Adipose tissue (tissue), 3 donors: ENCODE data around the gene PAX3. TPM values are rescaled to one million over a fixed set of nuclear protein-coding genes. Genes with fewer than 3 reads are reported as not detected.

Experiments used
- H3K27ac ChIP-seq: one replicate; pipeline ENCODE4 v1.5.1; 2013; ENCODE audit warnings: low read depth, low read length
- WGBS, 3 donors: extraction: QIAGEN DNeasy Blood & Tissue Kit; methylation state at CpG; one replicate each; pipeline ENCODE4 v1.1.7; 2013; 5-methylcytosine and 5-hydroxymethylcytosine counted together
- polyA plus RNA-seq, 3 donors: library from polyadenylated mRNA; stranded (reverse); fragments of 200-250 nt; gene quantifications; one replicate each; pipeline ENCODE4 v1.2.3, GENCODE V29; 2013
- donor health status: healthy with polysubstance abuse.
- donor health status: Bipolar disorder and iron deficiency.
- donor health status: healthy.

Gene PAX3
- polyA plus RNA-seq, 3 donors = 0.02 TPM; not detected in 2

- WGBS, 3 donors = 40 to 58% (median 56%) methylated on average over 2 of the region's 2 CpGs
- no peak overlapping the region for H3K27ac ChIP-seq
Measured at GRCh38 chr2:222248256-222248655, 50.5 kb downstream of the PAX3 start.

GRCh38 chr2:222242532-222242931, 56.3 kb downstream of the PAX3 start:
- no peak overlapping the region for H3K27ac ChIP-seq

GRCh38 chr2:222241128-222241870, 57.5 kb downstream of the PAX3 start:
- WGBS, 3 donors = 5 to 14% (median 11%) methylated on average over 10 of the region's 10 CpGs
- H3K27ac ChIP-seq = no peak overlapping the region

- no peak overlapping the region for H3K27ac ChIP-seq
- 11 to 13% (median 12%) methylated on average over 5 of the region's 5 CpGs for WGBS, 3 donors
Measured at GRCh38 chr2:222240676-222241049, 58.1 kb downstream of the PAX3 start.

- 3 to 5% (median 5%) methylated on average over 15 of the region's 15 CpGs for WGBS, 3 donors
- H3K27ac ChIP-seq = no peak overlapping the region
Measured at GRCh38 chr2:222239945-222240675, 58.7 kb downstream of the PAX3 start.

GRCh38 chr2:222239091-222239490, 59.7 kb downstream of the PAX3 start:
- H3K27ac ChIP-seq = no peak overlapping the region
- 19 to 30% (median 27%) methylated on average over 4 of the region's 4 CpGs for WGBS, 3 donors

- whole genome bisulfite sequencing, 3 donors = 53 to 75% (median 54%) methylated on average over 3 of the region's 3 CpGs
Measured at GRCh38 chr2:222238072-222238471, 60.7 kb downstream of the PAX3 start.

GRCh38 chr2:222232839-222233238, 66.0 kb downstream of the PAX3 start:
- H3K27ac ChIP-seq = no peak overlapping the region

More at GRCh38 chr2:222238072-222238471, 60.7 kb downstream of the PAX3 start:
- no peak overlapping the region for H3K27ac ChIP-seq

GRCh38 chr2:222232372-222232771, 66.4 kb downstream of the PAX3 start:
- no peak overlapping the region for H3K27ac ChIP-seq
- 81 to 87% (median 85%) methylated on average over 3 of the region's 3 CpGs for WGBS, 3 donors

- WGBS, 3 donors = 38 to 62% (median 48%) methylated on average over 4 of the region's 4 CpGs
Measured at GRCh38 chr2:222228054-222228453, 70.7 kb downstream of the PAX3 start.

GRCh38 chr2:222218786-222219185, 80.0 kb downstream of the PAX3 start:
- WGBS, 3 donors = 30 to 58% (median 46%) methylated on average over 6 of the region's 6 CpGs
- H3K27ac ChIP-seq = no peak overlapping the region

More at GRCh38 chr2:222228054-222228453, 70.7 kb downstream of the PAX3 start:
- no peak overlapping the region for H3K27ac ChIP-seq

GRCh38 chr2:222217712-222218111, 81.1 kb downstream of the PAX3 start:
- no peak overlapping the region for H3K27ac ChIP-seq
- WGBS, 3 donors = 37 to 72% (median 41%) methylated on average over 1 of the region's 1 CpG

GRCh38 chr2:222214885-222215284, 83.9 kb downstream of the PAX3 start:
- 7 to 31% (median 13%) methylated on average over 1 of the region's 1 CpG for WGBS, 3 donors
- H3K27ac ChIP-seq = no peak overlapping the region

- 56 to 66% (median 56%) methylated on average over 5 of the region's 5 CpGs for WGBS, 3 donors
- H3K27ac ChIP-seq = no peak overlapping the region
Measured at GRCh38 chr2:222213049-222213448, 85.7 kb downstream of the PAX3 start.

- H3K27ac ChIP-seq = no peak overlapping the region
- 57 to 66% (median 62%) methylated on average over 4 of the region's 4 CpGs for WGBS, 3 donors
Measured at GRCh38 chr2:222212571-222212970, 86.2 kb downstream of the PAX3 start.

- H3K27ac ChIP-seq = no peak overlapping the region
- WGBS, 3 donors = 55 to 71% (median 69%) methylated on average over 4 of the region's 4 CpGs
Measured at GRCh38 chr2:222208010-222208690, 90.6 kb downstream of the PAX3 start.

- 24 to 66% (median 60%) methylated on average over 1 of the region's 1 CpG for WGBS, 3 donors
- H3K27ac ChIP-seq = no peak overlapping the region
Measured at GRCh38 chr2:222205136-222205535, 93.7 kb downstream of the PAX3 start.

GRCh38 chr2:222203041-222203440, 95.8 kb downstream of the PAX3 start:
- WGBS, 3 donors = 20 to 39% (median 31%) methylated on average over 4 of the region's 4 CpGs

GRCh38 chr2:222196159-222196558, 102.6 kb downstream of the PAX3 start:
- 58 to 67% (median 66%) methylated on average over 7 of the region's 7 CpGs for WGBS, 3 donors
- H3K27ac ChIP-seq = no peak overlapping the region

More at GRCh38 chr2:222203041-222203440, 95.8 kb downstream of the PAX3 start:
- no peak overlapping the region for H3K27ac ChIP-seq
